ENCODE results near the gene DIRAS2. TPM values are rescaled to one million over a fixed set of nuclear protein-coding genes. Genes with fewer than 3 reads are reported as not detected.
"Not testable (repeated sequence)": the region's sequence is repeated elsewhere in the genome, so short reads cannot be mapped to it uniquely, and the experiment has no call there.

The DIRAS2 gene
- total and polyA plus RNA-seq, 12 donors = 0.07 to 0.20 (median 0.11) TPM; not detected in 8

DNA sequence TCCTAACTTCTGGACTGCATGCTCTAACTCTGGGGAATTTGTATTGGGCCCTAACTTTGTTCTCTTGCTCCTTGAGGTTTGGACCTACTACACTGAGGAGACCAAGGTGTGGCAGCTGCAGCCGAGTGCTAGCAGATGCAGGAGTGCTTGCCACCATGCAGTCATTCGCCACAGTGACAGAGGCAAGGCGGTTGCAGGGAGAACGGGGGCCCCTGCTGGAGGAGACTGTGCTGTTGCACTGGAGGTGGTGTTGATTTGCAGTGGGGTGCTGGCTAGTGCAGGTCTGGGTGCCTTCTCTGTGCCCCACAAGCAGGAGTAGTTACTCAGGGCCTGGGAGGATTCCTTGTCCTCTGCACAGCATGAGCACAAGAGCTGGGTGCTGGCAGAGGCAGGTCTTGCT, 22.4 kb upstream of the DIRAS2 start:
- DNase-seq (no peak), ATAC-seq (no peak)
- 61% methylated on average over 4 of the region's 4 CpGs for WGBS, 2 donors
- TF ChIP-seq CTCF (IDR thresholded peaks at IDR 0.05) = no peak
- Histone ChIP-seq H3K27ac (no peak overlapping the region), H3K9me3 (peaks cover 0 to 39% (median 3%) of the 10 kb centered on the region in 11 donors), H3K4me3 (no peak overlapping the region), H3K36me3 (no peaks in the 10 kb centered on the region), H3K4me1 (no peaks in the 10 kb centered on the region), H3K27me3 (peaks cover 0 to 4% (median 0%) of the 10 kb centered on the region in 7 donors)
- intact Hi-C loops (cut with DNase I) = no loop called here

DNA sequence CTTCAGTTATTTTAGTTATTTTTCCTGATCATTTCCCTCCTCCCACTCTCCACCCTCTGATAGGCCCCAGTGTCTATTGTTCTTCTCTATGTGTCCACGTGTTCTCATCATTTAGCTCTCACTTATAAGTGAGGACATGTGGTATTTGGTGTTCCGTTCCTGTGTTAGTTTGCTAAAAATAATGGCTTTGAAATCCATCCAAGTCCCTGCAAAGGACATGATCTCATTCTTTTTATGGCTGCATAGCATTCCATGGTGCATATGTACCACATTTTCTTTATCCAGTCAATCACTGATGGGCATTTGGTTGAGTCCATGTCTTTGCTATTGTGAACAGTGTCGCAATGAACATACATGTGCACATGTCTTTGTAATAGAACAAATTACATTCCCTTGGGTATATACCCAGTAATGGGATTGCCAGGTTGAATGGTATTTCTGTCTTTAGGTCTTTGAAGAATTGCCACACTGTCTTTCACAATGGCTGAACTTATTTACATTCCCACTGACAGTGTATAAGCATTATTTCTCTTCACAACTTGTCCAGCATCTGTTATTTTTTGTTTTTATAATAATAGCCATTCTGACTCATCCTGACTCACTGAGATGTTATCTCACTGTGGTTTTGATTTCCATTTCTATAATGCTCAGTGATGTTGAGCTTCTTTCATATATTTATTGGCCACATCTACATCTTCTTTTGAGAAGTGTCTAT, 17.2 kb upstream of the DIRAS2 start:
- ATAC-seq = no peak
- WGBS, 2 donors = 28 to 34% methylated on average over 3 of the region's 3 CpGs

DNA sequence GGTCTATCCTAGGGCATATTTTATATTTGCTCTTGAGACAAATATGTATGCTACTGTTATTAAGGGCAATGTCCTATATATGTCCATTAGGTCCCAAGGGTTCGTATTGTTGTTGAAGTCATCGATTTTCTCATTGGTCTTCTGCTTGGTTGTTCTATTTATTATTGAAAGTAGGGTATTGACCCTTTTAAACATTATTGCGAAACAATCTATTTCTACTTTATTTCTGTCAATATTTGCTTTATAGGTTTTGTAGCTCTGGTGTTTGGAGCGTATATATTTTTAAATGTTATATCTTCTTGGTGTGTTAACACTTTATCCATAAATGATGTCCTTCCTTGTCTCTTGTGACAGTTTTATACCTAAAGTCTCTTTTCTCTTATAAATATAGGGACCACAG, 16.2 kb upstream of the DIRAS2 start:
- TF ChIP-seq CTCF (IDR thresholded peaks at IDR 0.05) = no peak
- DNase-seq = no peak
- Histone ChIP-seq H3K27ac (no peak overlapping the region), H3K36me3 (no peaks in the 10 kb centered on the region), H3K9me3 (peaks cover 0 to 32% (median 0%) of the 10 kb centered on the region in 11 donors), H3K4me3 (no peak overlapping the region), H3K27me3 (peaks cover 0 to 4% (median 0%) of the 10 kb centered on the region in 7 donors), H3K4me1 (no peaks in the 10 kb centered on the region)
- ATAC-seq = no peak
- WGBS, 2 donors = 89 to 95% methylated on average over 4 of the region's 4 CpGs
- intact Hi-C loops (cut with DNase I) = no loop called here

More for the DNA sequence above, 17.2 kb upstream of the DIRAS2 start:
- Histone ChIP-seq H3K27ac (no peak overlapping the region), H3K4me3 (no peak overlapping the region), H3K27me3 (peaks cover 0 to 4% (median 0%) of the 10 kb centered on the region in 7 donors), H3K9me3 (peaks cover 0 to 40% (median 3%) of the 10 kb centered on the region in 11 donors), H3K36me3 (no peaks in the 10 kb centered on the region), H3K4me1 (no peaks in the 10 kb centered on the region)
- DNase-seq = no peak
- TF ChIP-seq CTCF (IDR thresholded peaks at IDR 0.05) = no peak
- intact Hi-C loops (cut with DNase I) = no loop called here

DNA sequence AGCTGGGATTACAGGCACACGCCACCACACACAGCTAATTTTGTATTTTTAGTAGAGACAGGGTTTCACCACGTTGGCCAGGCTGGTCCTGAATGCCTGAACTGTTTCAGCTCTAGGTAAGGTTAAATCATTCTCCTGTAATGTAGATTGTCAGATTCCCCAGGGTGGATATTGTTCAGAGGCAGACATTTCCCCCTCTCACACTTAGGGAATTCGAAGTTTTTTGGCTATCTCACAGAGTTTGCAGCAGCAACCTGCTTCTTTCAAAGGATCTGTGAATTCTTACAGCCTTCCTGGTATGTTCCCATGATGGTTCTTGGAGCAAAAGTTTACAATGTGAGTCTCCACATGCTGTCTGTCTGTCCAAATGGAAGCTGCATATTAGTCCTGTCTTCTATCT, 15.6 kb upstream of the DIRAS2 start:
- Histone ChIP-seq H3K27me3 (peaks cover 0 to 4% (median 0%) of the 10 kb centered on the region in 7 donors), H3K4me1 (no peaks in the 10 kb centered on the region), H3K27ac (no peak overlapping the region), H3K9me3 (peaks cover 0 to 28% (median 0%) of the 10 kb centered on the region in 11 donors), H3K4me3 (no peak overlapping the region), H3K36me3 (no peaks in the 10 kb centered on the region)
- intact Hi-C loops (cut with DNase I) = no loop called here
- DNase-seq (no peak), ATAC-seq (no peak)
- no peak for TF ChIP-seq CTCF (IDR thresholded peaks at IDR 0.05)
- WGBS, 2 donors = 54 to 59% methylated on average over 3 of the region's 3 CpGs

GRCh38 chr9:90656876-90657275, 14.3 kb upstream of the DIRAS2 start:
- H3K4me3 ChIP-seq; ATAC-seq; H3K4me1 ChIP-seq; intact Hi-C loops (cut with DNase I); H3K27ac ChIP-seq; H3K36me3 ChIP-seq; DNase-seq; H3K27me3 ChIP-seq: not testable (repeated sequence)
- WGBS, 2 donors = 93% methylated on average over 6 of the region's 6 CpGs
- H3K9me3 ChIP-seq = peaks cover 0 to 38% (median 6%) of the 10 kb centered on the region in 11 donors
